Colonic mucosa (tissue), 4 donors: ENCODE measurements around the gene LIN7A. TPM values are rescaled to one million over a fixed set of nuclear protein-coding genes. Genes with fewer than 3 reads are reported as not detected.

Source experiments
- DNase-seq: peaks from one replicate; pipeline ENCODE4 v3.0.0-alpha.2; 2020
- H3K27ac ChIP-seq: fragments of 200-600 bp; one replicate; pipeline ENCODE4 v1.8.0; 2021
- H3K27me3 ChIP-seq: fragments of 200-600 bp; one replicate; pipeline ENCODE4 v1.8.0; 2021
- H3K36me3 ChIP-seq: fragments of 200-600 bp; one replicate; pipeline ENCODE4 v1.8.0; 2021
- H3K4me1 ChIP-seq: fragments of 200-600 bp; one replicate; pipeline ENCODE4 v1.8.0; 2021; ENCODE audit warnings: mild to moderate bottlenecking
- H3K4me3 ChIP-seq: fragments of 200-600 bp; one replicate; pipeline ENCODE4 v1.8.0; 2021
- H3K9ac ChIP-seq, 2 donors: one replicate each; pipeline ENCODE4 v1.7.0; 2013; ENCODE audit warnings: control low read depth in 2 of 2, low read depth in 2 of 2, low read length in 2 of 2
- H3K9me3 ChIP-seq: fragments of 200-600 bp; one replicate; pipeline ENCODE4 v1.8.0; 2021
- CTCF ChIP-seq: fragments of 200-600 bp; IDR thresholded peaks from one replicate; pipeline ENCODE4 v1.8.0; 2022; ENCODE audit warnings: antibody characterized with exemption, mild to moderate bottlenecking
- intact Hi-C: fragments of 100-400 bp; cut with DNase I; formaldehyde crosslinking; loops from one replicate; pipeline ENCODE4 v1.14.1; 2022
- total RNA-seq, 2 donors: library from RNA; stranded (reverse); fragmentation: NEBNext Ultra II Directional in 1 of 2; extraction: Animal tissue kit (Norgen Biotek cat#: 25700) in 1 of 2; gene quantifications; one replicate each; pipeline ENCODE4 v1.2.1, GENCODE V29; 2021
- donor health status: healthy.
- donor health status: DM: no; HTN: no; CAD: no.
- donor health status: DM: no; HTN: no; CAD: no.

Gene LIN7A
- total RNA-seq, 2 donors from 2014 or later, result 0.17 to 1.8 TPM

DNA sequence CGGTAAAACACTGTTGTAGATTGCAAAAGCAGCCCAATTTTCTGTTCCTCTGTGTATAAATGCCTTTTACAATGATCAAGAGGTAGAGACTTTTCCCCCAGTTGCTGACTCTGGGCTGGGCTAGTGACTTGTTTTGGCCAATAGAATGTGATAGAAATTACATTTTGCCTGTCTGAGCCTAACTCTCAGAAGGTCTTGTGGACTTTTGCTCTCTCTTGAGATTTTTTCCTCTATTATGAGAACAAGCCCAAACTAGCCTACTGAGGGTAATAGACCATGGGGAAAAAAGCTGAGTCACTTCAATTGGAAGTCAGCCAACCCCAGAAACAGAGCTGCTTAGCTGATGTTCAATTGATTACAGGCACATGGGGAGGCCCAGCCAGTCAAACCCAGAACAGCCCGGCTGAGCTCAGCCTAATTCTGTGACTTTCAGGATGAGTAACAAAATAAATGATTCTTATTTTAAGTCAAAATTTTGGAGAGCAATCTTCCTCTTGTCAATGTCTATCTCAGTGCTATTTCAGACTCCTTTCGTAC, 159.7 kb downstream of the LIN7A start:
- Histone ChIP-seq H3K4me1 (no peaks in the 10 kb centered on the region), H3K36me3 (no peaks in the 10 kb centered on the region), H3K9ac (no peak overlapping the region), H3K9me3 (no peaks in the 10 kb centered on the region), H3K4me3 (no peak overlapping the region), H3K27ac (no peak overlapping the region), H3K27me3 (no peaks in the 10 kb centered on the region)
- DNase-seq, result peak; percentile 47
- TF ChIP-seq CTCF, result no peak
- intact Hi-C loops, result no loop called here

- Histone ChIP-seq H3K36me3 (no peaks in the 10 kb centered on the region), H3K9ac (no peak overlapping the region), H3K9me3 (no peaks in the 10 kb centered on the region), H3K27me3 (no peaks in the 10 kb centered on the region), H3K4me1 (no peaks in the 10 kb centered on the region), H3K4me3 (no peak overlapping the region), H3K27ac (no peak overlapping the region)
- TF ChIP-seq CTCF, result no peak
- intact Hi-C loops, result no loop called here
- no peak for DNase-seq
These were observed 160.1 kb downstream of the LIN7A start for GRCh38 chr12:80777587-80777986.

DNA sequence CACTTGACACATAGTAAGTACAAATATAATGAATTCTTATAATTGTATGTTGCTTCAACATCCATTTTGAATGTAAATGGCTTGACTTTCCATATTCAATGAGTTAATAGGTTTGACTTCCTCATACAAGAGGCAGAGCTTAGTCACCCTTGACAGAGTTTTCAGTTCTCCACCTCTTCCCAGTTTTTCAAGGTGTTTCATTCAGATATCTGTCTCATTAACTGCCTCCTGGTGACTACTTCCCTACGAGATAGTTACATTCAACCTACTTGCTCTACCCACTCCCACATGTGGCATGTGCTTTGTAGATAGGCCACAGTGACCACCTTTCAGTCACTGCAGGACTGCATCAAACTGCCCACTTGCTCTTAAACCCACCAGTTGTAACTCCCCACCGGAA, 161.0 kb downstream of the LIN7A start:
- DNase-seq, result no peak
- Histone ChIP-seq H3K9me3 (no peaks in the 10 kb centered on the region), H3K27ac (no peak overlapping the region), H3K4me1 (no peaks in the 10 kb centered on the region), H3K4me3 (no peak overlapping the region), H3K9ac (no peak overlapping the region), H3K27me3 (no peaks in the 10 kb centered on the region), H3K36me3 (no peaks in the 10 kb centered on the region)
- TF ChIP-seq CTCF, result no peak
- intact Hi-C loops, result no loop called here

- Histone ChIP-seq H3K4me1 (no peaks in the 10 kb centered on the region), H3K36me3 (no peaks in the 10 kb centered on the region), H3K4me3 (no peak overlapping the region), H3K9me3 (no peaks in the 10 kb centered on the region), H3K27me3 (no peaks in the 10 kb centered on the region), H3K27ac (no peak overlapping the region), H3K9ac (no peak overlapping the region)
- intact Hi-C loops, result no loop called here
- no peak for TF ChIP-seq CTCF
- DNase-seq, result no peak
These were observed 166.8 kb downstream of the LIN7A start for GRCh38 chr12:80770958-80771357.

GRCh38 chr12:80769553-80770140, 168.1 kb downstream of the LIN7A start:
- Histone ChIP-seq H3K36me3 (no peaks in the 10 kb centered on the region), H3K9me3 (no peaks in the 10 kb centered on the region), H3K27ac (no peak overlapping the region), H3K9ac (no peak overlapping the region), H3K4me1 (no peaks in the 10 kb centered on the region), H3K4me3 (no peak overlapping the region), H3K27me3 (no peaks in the 10 kb centered on the region)
- TF ChIP-seq CTCF, result no peak
- DNase-seq, result no peak
- intact Hi-C loops, result no loop called here
